Measurements from ENCODE around the gene HOOK1. TPM values are rescaled to one million over a fixed set of nuclear protein-coding genes. Genes with fewer than 3 reads are reported as not detected.
"Not testable (repeated sequence)": the region's sequence is repeated elsewhere in the genome, so short reads cannot be mapped to it uniquely, and the experiment has no call there.

The HOOK1 gene
- total and polyA plus RNA-seq, 9 donors: 1.9 to 4.8 (median 2.5) TPM

DNA sequence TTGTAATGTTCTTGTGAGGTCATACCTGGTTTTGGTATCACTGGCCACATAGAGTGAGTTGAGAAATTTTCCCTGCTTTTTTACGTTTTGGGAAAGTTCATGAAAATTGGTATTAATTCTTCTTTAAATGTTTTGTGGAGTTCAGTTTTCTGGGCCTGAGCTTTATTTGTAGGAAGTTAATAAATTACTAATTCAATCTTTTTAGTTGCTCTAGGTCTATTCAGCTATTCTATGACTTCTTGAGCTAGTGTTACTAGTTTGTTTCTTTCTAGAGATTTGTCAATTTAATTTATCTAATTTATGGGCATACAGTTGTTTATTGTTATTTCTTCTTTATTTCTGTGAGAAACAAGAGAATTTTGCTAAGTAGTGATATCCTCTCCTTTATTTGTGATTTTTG, 37.4 kb downstream of the HOOK1 start:
- no peak overlapping the region for H3K27ac ChIP-seq (ENCODE audit: low read length)
- no peak for DNase-seq
- H3K4me3 ChIP-seq (ENCODE audit: low read length): no peak overlapping the region
- no peaks in the 10 kb centered on the region for H3K9me3 ChIP-seq (replicated peaks; ENCODE audit: control insufficient read depth, low read depth, low read length)
- no peaks in the 10 kb centered on the region for H3K27me3 ChIP-seq (ENCODE audit: control insufficient read depth, insufficient read depth, low read length)
- no peaks in the 10 kb centered on the region for H3K36me3 ChIP-seq (ENCODE audit: control insufficient read depth, insufficient read depth, low read length)
- no peaks in the 10 kb centered on the region for H3K4me1 ChIP-seq (ENCODE audit: control insufficient read depth, insufficient read depth, low read length)
- 67% methylated on average over 1 of the region's 1 CpG for WGBS (ENCODE audit: insufficient coverage)

GRCh38 chr1:59855297-59855696, 40.5 kb downstream of the HOOK1 start:
- not testable (repeated sequence) for H3K9me3 ChIP-seq (replicated peaks; ENCODE audit: control insufficient read depth, low read depth, low read length); H3K27ac ChIP-seq (ENCODE audit: low read length); H3K4me3 ChIP-seq (ENCODE audit: low read length); DNase-seq; H3K27me3 ChIP-seq (ENCODE audit: control insufficient read depth, insufficient read depth, low read length); H3K36me3 ChIP-seq (ENCODE audit: control insufficient read depth, insufficient read depth, low read length); H3K4me1 ChIP-seq (ENCODE audit: control insufficient read depth, insufficient read depth, low read length)
- WGBS (ENCODE audit: insufficient coverage): no CpG with 5 or more reads among the region's 1 CpG

DNA sequence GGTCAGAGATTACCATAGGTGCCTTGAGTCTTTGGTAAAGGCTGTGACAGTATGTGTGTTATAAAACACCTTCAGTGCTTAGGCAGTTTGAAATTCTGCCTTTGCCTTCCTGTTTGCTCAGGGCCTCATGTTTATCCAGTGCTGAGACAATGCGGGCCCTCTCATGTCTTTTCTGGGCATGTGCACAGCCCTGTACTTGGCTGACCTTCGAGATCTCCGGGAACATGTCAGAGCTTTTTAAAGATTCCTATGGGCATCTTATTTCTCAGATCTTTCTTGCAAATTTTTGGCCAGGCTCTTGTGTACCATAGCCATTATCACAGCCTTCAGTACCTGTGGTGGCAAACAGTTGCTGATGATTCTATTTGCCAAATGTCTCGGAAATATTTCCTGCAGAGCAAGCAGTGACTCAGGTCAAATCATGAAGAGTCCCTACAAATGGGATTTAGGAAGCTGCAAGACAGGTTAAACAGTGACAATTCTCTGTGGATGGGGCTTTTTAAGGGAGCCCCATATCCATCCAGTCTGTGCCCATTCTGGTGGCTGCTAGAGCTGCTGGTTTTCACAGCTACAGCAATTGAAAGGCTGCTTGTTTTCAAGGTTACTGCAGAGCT, 42.1 kb downstream of the HOOK1 start:
- Histone ChIP-seq H3K27ac (ENCODE audit: low read length) (no peak overlapping the region), H3K4me1 (ENCODE audit: control insufficient read depth, insufficient read depth, low read length) (no peaks in the 10 kb centered on the region), H3K9me3 (replicated peaks; ENCODE audit: control insufficient read depth, low read depth, low read length) (no peaks in the 10 kb centered on the region), H3K4me3 (ENCODE audit: low read length) (no peak overlapping the region), H3K27me3 (ENCODE audit: control insufficient read depth, insufficient read depth, low read length) (no peaks in the 10 kb centered on the region), H3K36me3 (ENCODE audit: control insufficient read depth, insufficient read depth, low read length) (no peaks in the 10 kb centered on the region)
- no peak for DNase-seq
- 90% methylated on average over 4 of the region's 4 CpGs for WGBS (ENCODE audit: insufficient coverage)

DNA sequence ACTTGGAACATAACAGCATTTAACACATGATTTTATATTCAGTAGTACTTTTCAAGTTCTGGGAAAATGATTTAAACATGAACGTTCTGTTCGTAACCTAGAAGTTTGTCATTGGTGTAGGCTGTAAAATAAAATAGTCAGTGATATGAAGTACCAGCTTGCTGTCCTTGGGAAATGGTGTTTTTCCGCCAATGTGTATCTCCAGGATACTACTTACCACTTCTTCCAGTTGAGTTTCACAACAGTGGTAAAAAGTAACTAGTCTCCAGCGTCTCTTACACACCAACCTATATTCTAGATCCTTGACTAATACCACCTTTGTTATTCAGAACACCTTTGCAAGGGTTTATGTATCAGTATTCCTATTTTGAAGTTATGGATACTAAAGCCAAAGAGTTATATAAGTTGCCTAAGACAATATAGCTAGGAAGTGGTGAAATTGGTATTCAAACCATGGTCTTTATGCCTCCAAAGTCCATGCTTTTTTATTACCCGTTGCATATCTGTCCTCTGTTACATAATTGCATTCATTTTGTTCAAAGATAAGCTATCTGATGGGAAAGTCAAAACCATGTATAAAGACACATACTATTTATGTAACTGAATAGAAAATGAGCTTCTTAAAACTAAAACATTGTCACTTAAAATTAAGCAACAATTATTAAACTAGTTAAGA, 43.1 kb downstream of the HOOK1 start:
- H3K4me3 ChIP-seq (ENCODE audit: low read length): no peak overlapping the region
- H3K9me3 ChIP-seq (replicated peaks; ENCODE audit: control insufficient read depth, low read depth, low read length): no peaks in the 10 kb centered on the region
- no peak overlapping the region for H3K27ac ChIP-seq (ENCODE audit: low read length)
- DNase-seq: no peak
- WGBS (ENCODE audit: insufficient coverage): no CpG with 5 or more reads among the region's 5 CpGs
- H3K27me3 ChIP-seq (ENCODE audit: control insufficient read depth, insufficient read depth, low read length): no peaks in the 10 kb centered on the region
- no peaks in the 10 kb centered on the region for H3K36me3 ChIP-seq (ENCODE audit: control insufficient read depth, insufficient read depth, low read length)
- no peaks in the 10 kb centered on the region for H3K4me1 ChIP-seq (ENCODE audit: control insufficient read depth, insufficient read depth, low read length)

DNA sequence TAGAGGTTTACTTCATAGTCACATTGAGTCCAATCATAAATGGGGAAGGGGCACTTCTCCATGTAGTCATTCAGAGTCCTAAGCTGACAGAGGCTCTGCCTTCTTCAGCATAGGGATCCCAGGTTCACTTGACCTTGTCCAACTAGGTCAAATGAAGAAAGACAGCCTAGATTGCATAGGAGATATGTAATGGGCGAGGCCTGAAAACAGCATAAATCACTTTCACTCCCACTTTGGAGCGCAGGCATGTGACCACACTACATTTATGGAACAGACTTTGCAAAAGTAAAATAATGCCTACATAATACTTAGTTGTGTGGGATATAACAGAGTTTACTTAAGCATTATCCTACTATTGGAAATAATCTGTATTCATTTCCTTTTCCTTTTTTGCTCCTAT, 51.7 kb downstream of the HOOK1 start:
- no peaks in the 10 kb centered on the region for H3K9me3 ChIP-seq (replicated peaks; ENCODE audit: control insufficient read depth, low read depth, low read length)
- H3K36me3 ChIP-seq (ENCODE audit: control insufficient read depth, insufficient read depth, low read length): no peaks in the 10 kb centered on the region
- no CpG with 5 or more reads among the region's 2 CpGs for WGBS (ENCODE audit: insufficient coverage)

DNA sequence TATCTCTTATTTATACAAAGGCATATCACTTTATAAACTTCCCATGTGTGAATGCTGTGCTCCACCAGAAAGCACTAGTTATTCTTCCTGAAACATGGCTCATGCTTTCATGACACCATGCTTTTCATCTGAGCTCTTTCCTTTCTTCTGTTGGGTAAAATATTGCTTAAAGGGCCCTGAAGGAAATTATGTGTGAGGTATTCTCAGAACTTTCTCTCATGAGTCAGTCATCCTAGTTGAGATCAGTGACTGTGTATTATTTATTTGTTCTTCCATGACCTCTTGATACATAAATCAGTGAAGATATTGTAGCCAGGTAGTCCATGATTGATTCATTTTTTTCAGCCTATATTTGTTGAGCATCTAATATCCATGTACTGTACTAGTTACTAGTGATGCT, 57.0 kb downstream of the HOOK1 start:
- Histone ChIP-seq H3K27ac (ENCODE audit: low read length) (no peak overlapping the region), H3K36me3 (ENCODE audit: control insufficient read depth, insufficient read depth, low read length) (no peaks in the 10 kb centered on the region), H3K9me3 (replicated peaks; ENCODE audit: control insufficient read depth, low read depth, low read length) (peaks cover 2% of the 10 kb centered on the region), H3K4me3 (ENCODE audit: low read length) (no peak overlapping the region), H3K4me1 (ENCODE audit: control insufficient read depth, insufficient read depth, low read length) (no peaks in the 10 kb centered on the region), H3K27me3 (ENCODE audit: control insufficient read depth, insufficient read depth, low read length) (no peaks in the 10 kb centered on the region)
- no peak for DNase-seq

More for the DNA sequence above, 51.7 kb downstream of the HOOK1 start:
- no peak for DNase-seq
- H3K27me3 ChIP-seq (ENCODE audit: control insufficient read depth, insufficient read depth, low read length): no peaks in the 10 kb centered on the region
- H3K27ac ChIP-seq (ENCODE audit: low read length): no peak overlapping the region
- H3K4me1 ChIP-seq (ENCODE audit: control insufficient read depth, insufficient read depth, low read length): no peaks in the 10 kb centered on the region
- no peak overlapping the region for H3K4me3 ChIP-seq (ENCODE audit: low read length)

DNA sequence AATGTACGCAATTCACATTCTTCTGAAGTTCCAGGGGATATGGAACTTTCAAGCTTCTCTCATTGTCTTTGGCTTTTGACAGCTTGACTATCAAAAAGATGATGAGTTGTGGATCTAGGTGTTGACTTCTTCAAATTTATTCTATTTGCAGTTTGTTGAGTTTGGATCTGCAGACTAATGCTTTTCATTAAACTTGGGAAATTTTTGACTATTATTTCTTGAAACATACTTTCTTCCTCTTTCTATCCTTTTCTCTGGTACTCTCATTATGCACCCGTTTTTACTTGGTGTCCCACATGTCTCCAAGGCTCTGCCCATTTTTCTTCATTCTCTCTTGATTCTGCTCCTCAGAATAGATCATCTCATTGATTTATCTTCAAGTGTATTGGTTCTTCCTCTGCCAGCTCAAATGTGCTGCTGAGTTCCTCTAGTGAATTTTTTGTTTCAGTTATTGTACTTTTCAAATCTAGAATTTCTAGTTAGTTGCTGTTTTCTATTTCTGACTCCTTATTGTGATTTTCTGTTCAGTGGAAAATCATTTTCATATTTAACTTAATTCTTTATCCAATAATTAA, 62.4 kb downstream of the HOOK1 start:
- Histone ChIP-seq H3K27ac (ENCODE audit: low read length) (no peak overlapping the region), H3K4me1 (ENCODE audit: control insufficient read depth, insufficient read depth, low read length) (no peaks in the 10 kb centered on the region), H3K27me3 (ENCODE audit: control insufficient read depth, insufficient read depth, low read length) (no peaks in the 10 kb centered on the region), H3K9me3 (replicated peaks; ENCODE audit: control insufficient read depth, low read depth, low read length) (peaks cover 10% of the 10 kb centered on the region), H3K36me3 (ENCODE audit: control insufficient read depth, insufficient read depth, low read length) (no peaks in the 10 kb centered on the region), H3K4me3 (ENCODE audit: low read length) (no peak overlapping the region)
- 89% methylated on average over 1 of the region's 2 CpGs for WGBS (ENCODE audit: insufficient coverage)
- no peak for DNase-seq

GRCh38 chr1:59878370-59878769, 63.6 kb downstream of the HOOK1 start:
- Histone ChIP-seq H3K27ac (ENCODE audit: low read length) (no peak overlapping the region), H3K4me1 (ENCODE audit: control insufficient read depth, insufficient read depth, low read length) (no peaks in the 10 kb centered on the region), H3K27me3 (ENCODE audit: control insufficient read depth, insufficient read depth, low read length) (no peaks in the 10 kb centered on the region), H3K36me3 (ENCODE audit: control insufficient read depth, insufficient read depth, low read length) (no peaks in the 10 kb centered on the region), H3K4me3 (ENCODE audit: low read length) (no peak overlapping the region), H3K9me3 (replicated peaks; ENCODE audit: control insufficient read depth, low read depth, low read length) (peaks cover 10% of the 10 kb centered on the region)
- 73% methylated on average over 2 of the region's 3 CpGs for WGBS (ENCODE audit: insufficient coverage)
- no peak for DNase-seq

- Histone ChIP-seq H3K36me3 (ENCODE audit: control insufficient read depth, insufficient read depth, low read length) (no peaks in the 10 kb centered on the region), H3K27ac (ENCODE audit: low read length) (no peak overlapping the region), H3K27me3 (ENCODE audit: control insufficient read depth, insufficient read depth, low read length) (no peaks in the 10 kb centered on the region), H3K9me3 (replicated peaks; ENCODE audit: control insufficient read depth, low read depth, low read length) (peaks cover 10% of the 10 kb centered on the region), H3K4me3 (ENCODE audit: low read length) (no peak overlapping the region), H3K4me1 (ENCODE audit: control insufficient read depth, insufficient read depth, low read length) (no peaks in the 10 kb centered on the region)
- peak; percentile 71 for DNase-seq
- no CpG with 5 or more reads among the region's 5 CpGs for WGBS (ENCODE audit: insufficient coverage)
Measured at GRCh38 chr1:59879574-59879973, 64.8 kb downstream of the HOOK1 start.

GRCh38 chr1:59879996-59880505, 65.3 kb downstream of the HOOK1 start:
- H3K27ac ChIP-seq (ENCODE audit: low read length): no peak overlapping the region
- DNase-seq: no peak
- H3K4me3 ChIP-seq (ENCODE audit: low read length): no peak overlapping the region
- H3K9me3 ChIP-seq (replicated peaks; ENCODE audit: control insufficient read depth, low read depth, low read length): peaks cover 10% of the 10 kb centered on the region
- H3K36me3 ChIP-seq (ENCODE audit: control insufficient read depth, insufficient read depth, low read length): no peaks in the 10 kb centered on the region
- no peaks in the 10 kb centered on the region for H3K27me3 ChIP-seq (ENCODE audit: control insufficient read depth, insufficient read depth, low read length)
- no peaks in the 10 kb centered on the region for H3K4me1 ChIP-seq (ENCODE audit: control insufficient read depth, insufficient read depth, low read length)
- 67% methylated on average over 2 of the region's 3 CpGs for WGBS (ENCODE audit: insufficient coverage)

Measured in muscle of leg (tissue), 11 donors.